GM18517 (cell line): ENCODE results near the gene GLIPR1.
A peak's percentile ranks its signal among the peaks of the same experiment; 100 is the strongest.
"Not testable (repeated sequence)": the region's sequence is repeated elsewhere in the genome, so short reads cannot be mapped to it uniquely, and the experiment has no call there.

Experiments
- ATAC-seq: cut with Tn5 transposase; IDR thresholded peaks from one replicate; pipeline ENCODE4 v1.9.1; 2021; ENCODE audit warnings: mild to moderate bottlenecking, moderate library complexity; ENCODE audit not compliant: unreplicated experiment

Gene GLIPR1

DNA sequence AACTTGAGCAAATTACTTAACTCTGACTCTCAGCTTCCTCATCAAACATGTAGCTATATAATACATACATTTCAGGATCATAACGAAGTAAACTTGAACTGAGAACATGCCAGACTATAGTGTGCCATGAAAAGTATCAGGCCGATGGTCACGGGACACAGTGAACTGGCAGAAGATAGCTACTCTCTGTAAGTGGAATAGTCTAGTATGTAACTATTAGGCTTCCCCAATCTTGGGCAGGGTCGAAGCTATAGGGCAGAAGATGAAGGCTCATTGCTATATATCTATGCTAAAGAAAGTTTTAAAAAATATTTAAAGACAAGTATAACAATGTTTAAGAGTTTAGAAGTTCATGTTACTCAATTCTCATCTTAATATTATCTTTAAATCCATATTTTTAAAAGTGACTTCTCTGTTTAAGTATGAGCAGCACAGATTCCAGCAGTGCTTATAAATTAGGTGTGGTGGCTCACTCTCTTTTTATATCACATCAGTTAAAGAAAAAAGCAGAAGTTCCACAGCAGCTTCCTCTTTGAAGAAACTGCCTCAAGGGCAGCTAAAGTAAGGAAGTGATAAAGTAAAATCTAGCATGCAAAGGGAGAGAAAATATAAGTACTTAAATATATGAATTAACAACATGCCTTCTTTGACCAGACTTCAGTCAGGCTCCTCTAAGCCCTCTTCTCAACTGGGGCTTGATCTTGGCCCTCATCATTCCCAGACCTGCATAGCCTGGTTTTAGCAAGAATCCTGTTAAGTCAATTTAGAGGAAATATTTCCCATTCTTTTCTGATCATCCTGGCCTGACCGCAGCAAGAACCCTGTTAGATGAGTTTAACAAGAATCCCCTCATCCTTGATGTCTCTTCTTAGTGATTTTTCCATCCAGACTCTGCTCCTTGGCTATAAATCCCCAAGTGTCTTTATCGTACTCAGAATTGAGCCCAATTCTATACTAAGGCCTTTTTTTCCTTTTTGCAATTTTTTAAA is 8.4 kb upstream of the GLIPR1 start:
- ATAC-seq = no peak

DNA sequence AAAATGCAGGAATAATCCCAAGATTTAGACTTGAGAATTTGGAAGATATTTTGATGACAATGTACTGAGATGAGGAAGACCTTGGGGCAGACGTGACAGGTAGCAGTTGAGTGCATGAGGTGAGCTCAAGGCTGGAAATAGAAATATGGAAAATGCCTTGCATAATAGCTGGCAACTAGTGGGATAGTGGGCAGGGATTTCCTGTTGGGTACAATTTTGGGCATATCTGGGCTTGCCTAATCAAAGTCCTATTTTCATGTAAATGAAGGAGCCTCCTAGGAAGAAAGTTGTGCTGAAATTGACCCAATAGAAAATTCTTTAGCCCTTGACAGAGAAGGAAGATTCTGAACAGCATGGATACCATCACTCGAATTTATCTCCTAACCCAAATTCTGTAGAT is 6.4 kb upstream of the GLIPR1 start:
- no peak for ATAC-seq

DNA sequence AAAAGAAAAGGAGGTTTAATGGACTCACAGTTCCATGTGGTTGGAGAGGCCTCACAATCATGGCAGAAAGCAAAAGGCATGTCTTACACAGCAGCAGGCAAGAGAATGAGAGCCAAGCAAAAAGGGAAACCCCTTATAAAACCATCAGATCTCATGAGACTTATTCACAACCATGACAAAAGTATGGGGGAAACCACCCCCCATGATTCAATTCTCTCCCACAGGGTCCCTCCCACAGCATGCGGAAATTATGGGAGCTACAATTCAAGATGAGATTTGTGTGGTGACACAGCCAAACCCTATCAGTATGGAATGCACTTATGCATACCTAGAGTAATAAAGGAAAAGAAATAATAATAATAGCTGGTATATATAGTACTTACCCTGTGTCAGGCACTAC is 4.5 kb upstream of the GLIPR1 start:
- ATAC-seq = no peak

DNA sequence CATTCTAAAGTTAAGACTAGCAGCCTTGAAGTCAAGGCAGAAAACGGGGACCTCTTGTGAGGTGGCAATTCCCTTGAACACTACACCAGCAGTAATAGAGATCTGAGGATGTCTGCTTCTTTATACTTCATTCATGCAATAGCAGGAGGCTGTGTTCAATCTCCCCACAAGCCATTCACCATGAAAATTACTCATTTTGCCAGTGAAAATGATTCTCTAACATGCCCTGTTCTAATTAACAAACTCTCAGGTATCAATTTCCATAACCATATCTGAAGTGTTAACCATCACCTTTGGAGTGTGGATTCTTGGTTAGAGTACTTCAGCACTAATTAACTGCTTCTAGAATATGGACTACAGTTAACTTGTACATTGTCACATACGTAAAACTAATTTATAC is 3.4 kb upstream of the GLIPR1 start:
- no peak for ATAC-seq

DNA sequence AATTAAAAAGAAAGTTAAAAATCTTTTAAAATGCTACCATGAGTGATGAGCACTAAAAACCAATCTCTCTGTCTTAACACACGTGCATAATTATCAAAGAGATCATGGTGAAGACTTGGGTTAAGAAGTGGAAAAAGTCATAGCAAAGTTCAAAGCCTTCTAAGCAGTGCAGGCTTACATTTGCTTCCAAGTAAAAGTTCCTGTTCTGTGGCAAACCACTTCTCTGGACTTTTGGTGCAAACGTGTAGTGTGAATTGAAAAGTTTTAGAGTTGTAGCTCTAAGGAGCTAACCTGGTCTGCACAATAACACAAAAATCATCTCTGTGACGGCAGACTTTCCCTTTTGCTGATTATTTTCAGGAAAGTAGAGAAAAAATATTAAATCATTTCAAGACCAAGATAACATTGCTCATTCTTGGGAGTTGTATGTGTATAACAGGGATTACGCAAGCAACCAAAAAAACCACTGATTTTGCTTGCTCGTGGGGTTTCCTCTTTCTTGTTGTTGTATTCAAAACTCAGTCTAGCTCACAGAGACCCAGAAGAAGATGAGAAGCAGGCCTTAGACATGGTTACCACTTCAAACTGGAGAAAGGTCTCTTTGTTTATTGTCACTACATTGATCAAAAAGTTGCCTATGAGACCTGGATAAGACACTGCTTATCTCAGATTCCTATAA is 2.3 kb upstream of the GLIPR1 start:
- no peak for ATAC-seq

DNA sequence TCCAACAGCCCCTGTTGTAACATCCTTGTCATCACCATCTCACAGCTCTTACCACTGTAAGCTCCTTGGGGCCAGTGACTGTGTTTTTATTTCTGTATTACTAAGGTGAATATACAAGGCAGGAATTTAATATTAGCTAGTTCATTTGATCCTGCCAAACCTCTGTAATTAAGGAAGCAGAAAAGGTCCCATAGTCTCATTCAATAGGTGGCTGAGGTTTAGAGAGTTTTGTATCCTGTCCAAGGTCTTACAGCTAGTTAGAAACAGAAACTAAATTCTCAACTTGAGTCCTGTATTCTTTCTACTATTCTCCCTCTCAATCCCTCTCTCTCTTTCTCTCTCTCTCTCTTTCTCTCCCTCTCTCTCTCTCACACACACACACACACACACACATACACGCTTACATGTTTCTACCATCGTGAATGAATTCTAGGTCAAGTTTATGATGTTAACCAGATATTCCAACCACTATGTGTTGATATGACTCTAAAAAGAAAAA is 543 bp upstream of the GLIPR1 start:
- ATAC-seq = peak; percentile 43

DNA sequence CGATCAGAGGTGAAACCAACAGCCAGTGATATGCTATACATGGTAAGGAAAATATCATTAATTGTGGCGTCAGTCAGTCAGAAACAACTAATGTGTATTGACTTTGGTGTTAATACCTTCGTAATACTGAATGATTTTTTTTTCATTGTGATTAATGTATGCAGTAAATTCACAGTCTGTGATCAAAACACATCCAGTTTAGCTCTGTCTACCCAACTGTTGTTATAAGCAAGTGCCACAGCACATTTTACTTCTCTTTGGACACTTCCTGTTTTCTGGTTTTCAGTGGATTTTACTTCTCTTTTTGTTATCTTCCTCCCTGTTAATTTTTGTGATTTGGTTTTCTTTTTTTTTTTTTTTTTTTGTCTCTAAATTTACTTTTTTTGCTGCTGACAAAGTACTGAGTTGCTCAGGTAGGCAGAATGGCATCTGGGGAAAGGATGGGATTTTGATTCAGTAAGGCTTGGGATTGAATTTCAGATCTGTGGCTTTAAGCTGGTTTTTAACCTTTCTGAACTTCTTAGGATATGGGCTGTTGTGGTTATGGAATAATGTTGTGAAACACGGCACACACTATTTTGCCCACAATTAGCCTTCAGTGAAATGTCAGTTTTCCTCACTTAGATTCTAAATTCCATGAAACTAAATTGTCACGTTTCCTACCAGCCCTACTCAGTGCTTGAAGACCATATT is 604 bp downstream of the GLIPR1 start:
- peak; percentile 25 for ATAC-seq

DNA sequence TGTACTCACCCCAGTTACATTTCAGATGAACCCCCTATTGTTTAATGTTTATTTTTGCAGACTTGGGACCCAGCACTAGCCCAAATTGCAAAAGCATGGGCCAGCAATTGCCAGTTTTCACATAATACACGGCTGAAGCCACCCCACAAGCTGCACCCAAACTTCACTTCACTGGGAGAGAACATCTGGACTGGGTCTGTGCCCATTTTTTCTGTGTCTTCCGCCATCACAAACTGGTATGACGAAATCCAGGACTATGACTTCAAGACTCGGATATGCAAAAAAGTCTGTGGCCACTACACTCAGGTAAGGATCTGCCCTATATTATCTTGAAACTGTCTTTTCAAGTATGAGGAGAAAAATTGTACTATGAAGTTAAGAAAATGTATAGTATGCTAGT is 1.2 kb downstream of the GLIPR1 start:
- ATAC-seq = no peak

DNA sequence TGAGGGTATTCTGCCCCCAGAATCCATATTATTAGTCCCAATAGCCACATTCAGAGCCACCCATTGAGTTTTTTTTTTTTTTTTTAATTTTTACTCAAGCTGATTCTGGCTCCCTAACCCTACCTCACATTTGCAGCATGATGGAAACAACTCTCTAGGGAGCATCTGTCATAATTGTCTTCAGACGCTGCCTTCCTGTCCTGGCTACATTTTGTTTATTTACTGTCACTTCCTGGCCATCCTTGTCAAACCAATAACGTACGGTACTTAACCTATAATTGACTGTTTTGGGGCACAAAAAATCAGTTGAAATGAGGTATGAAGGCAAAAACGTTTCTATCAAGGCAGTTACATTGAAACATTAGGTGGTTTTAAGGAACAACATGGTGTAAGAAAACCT is 2.1 kb downstream of the GLIPR1 start:
- ATAC-seq = peak; percentile 27

DNA sequence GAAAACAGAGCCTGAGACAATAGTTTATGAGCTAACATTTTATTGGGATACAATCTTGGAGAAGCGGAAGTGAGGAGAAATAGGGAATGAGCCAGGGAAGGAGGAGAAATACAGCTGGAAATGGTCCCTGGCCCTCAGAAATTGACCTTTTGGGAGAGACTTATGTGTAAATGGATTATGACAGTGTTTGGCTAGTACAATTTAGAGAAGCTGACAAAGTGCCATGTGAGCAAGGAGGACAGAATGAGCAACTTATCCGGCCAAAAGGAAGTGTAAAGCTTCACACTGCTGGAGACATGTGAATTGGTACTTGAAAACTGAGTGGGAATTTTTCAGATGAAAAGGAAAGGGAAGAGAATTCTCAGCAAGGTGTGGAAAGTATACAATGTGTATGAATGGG is 2.9 kb downstream of the GLIPR1 start:
- ATAC-seq = no peak

DNA sequence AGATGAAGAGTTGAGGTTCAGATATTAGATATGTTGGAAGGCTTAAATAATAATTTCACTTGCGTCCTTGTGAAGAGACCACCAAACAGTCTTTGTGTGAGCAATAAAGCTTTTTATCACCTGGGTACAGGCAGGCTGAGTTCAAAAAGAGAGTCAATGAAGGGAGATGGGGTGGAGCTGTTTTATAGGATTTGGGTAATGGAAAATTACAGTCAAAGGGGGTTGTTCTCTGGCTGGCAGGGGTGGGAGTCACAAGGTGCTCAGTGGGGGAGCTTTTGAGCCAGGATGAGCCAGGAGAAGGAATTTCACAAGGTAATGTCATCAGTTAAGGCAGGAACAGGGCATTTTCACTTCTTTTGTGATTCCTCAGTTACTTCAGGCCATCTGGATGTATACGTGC is 3.9 kb downstream of the GLIPR1 start:
- ATAC-seq = not testable (repeated sequence)

DNA sequence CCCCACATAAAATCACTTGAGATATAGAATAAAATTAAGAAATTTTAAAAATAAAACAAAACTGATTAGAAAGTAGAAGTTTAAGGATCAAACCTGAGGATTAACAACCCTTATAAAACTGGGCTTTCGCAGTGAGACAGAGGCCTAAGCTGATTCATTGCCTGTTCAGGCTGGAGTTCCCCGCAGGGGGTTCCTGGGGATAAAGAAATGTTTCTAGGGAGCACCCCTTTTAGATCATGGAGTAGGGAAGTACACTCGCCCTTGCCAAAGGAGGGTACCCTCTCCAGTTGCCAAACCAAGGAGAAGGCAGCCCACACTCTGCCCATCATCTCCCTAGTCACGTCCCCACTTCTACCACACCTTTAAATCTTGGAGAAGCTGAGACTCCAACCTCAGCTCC is 6.8 kb downstream of the GLIPR1 start:
- no peak for ATAC-seq

DNA sequence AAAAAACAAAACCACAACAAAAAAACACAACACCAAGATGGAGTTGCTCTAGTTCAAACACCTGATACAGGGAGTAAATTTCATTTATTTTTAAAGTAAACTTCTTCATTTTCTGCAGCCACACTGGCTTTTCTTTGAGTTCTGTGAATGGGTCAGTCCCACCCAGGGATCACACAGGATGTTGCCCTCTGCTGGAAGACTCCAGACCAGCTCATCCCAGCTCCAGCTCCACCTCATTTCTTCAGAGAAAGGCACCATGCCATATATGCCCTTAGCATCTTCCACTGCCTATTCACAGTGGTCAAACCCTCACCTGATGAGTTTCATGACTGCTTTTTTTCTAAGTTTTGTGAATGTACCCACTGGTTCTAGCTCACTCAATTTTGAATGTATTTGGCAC is 8.0 kb downstream of the GLIPR1 start:
- no peak for ATAC-seq

DNA sequence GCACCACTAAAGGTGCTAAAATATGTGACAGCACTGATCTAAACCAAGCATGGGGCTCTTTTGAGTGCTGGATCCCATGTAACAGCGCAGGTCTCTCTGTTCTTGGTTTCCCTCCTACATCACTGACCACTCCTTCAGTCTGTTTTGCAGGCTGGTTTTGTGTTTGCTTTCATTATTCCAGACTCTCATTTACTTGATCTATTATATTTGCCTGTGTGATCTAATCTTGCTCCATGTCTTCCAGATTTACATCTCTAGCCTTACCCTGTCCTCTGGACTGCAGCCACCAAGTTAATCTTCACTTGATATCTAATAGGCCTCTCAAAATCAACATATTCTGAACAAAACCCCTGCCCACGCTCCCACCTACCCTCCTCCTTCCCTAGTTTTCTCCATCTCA is 8.6 kb downstream of the GLIPR1 start:
- ATAC-seq = no peak

DNA sequence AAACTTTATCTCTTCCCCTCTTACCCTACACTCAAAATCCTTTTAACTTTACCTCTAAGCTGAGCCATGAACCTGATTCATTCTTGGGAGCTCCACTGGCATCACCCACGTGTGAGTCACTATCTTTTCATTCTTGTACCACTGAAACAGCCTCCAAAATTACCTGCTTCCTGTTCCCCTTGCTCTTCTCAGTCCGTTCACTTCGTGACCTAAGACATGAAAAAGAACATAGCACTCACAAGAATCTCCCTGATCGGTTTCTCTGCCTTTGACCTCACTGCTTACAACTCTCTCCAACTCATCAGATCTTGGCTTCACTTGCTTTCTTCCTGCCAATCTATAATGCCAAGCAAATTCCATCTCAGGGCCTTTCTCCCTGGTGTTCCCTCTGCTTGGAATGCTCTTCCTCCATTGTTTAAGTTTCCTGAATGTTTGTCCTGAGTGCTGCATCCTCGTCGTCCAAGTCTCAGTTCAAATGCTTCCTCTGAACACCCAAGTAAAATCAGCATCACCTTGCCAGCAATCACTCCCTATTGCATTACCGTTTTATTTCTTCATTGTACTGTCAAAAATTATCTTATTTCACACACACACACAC is 9.2 kb downstream of the GLIPR1 start:
- no peak for ATAC-seq

DNA sequence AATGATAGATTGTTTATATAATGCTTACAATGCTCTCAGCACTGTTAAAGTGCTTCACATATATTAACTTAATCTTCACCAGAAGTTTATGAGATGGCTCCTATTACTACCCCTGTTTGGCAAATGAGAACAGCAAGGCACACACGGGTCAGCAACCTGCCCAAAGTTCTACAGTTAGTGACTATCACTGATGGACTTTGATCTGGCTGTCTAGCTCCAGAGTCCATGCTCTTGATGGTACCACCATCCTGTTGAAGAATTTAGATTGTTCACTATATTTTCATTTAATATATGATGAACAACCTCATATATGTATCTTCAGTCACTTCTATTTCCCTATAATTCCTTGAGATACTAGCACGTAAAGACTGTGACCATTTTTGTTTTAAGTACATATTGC is 10.6 kb downstream of the GLIPR1 start:
- no peak for ATAC-seq

DNA sequence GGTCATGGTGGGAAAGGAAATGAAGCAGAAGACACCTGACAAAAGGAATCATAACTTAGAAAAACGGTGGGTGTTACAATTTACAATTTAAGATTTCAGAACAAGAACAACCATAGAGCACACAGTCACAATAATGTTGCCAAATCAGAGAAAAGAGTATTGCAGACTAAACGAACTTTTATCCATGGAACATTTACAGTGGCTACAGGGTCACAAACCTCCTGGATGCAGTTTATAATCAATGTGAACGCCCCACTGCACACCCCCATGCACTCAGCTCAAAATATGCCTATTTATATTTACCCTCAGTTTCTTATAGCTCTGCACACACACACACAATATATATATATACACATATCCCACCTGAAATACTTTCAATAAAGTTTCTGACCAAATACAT is 22.9 kb downstream of the GLIPR1 start:
- ATAC-seq = no peak

DNA sequence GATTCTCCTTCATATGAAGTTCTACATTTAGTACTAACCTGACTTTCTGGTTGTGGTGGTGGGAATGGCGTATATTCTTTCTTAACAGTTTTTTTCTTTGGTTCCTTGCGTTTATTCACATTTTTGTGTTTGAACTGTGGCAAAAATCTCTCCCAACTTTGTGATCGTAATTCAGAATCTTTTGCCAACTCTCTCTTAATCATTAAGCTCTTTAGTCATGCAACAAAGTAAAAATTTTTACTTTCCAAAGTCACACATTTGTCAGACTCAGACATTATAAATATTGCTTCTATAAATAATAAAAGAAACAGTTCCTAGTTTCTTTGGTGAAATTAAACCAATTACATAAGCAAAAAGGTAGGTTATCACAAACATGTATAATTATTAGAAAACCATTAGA is 23.3 kb downstream of the GLIPR1 start:
- no peak for ATAC-seq

DNA sequence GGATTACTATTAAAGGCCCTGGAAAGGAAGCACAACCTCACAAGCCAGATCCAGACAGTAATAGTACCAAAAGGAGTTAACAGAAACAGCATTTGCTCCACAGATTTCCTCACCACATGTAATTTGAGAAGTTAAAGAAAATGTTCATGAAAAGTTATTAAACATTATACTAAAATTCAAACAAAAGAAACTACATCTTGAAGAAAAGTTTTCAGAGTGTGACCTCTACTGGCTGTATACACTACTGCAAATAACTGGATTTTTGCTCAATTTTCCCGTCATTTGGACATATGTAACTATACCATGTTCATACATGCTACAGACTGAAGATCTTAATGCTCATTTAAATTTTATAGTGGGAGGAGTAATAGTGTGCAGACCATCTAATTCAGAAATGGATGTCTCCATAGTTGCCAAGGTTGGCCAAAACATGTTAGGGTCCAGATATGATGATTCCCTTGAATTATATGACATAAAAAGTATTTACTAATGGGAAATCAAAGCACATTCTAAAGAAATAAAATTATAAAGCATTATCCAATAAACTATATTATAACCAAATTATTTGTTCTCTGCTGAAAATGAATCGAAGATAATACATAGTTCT is 25.3 kb downstream of the GLIPR1 start:
- ATAC-seq = peak; percentile 43

DNA sequence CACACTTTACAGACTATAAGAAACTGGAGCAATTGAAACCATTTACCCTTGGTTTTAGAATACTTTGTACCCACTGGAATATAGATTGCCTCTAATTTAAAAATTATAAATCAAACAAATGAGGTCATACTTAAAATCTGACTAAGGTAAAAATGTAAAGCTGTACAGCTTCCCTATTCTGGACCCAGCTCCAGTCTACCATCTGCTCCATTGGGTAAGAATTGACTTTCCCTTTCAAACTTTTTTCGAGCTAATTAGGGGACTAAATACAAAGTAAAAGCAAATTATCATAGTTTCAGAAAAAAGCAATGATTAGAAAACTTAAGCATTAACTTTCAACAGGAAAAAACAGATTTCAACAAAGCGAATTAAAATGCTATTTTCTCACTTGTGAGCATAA is 26.5 kb downstream of the GLIPR1 start:
- ATAC-seq = no peak

DNA sequence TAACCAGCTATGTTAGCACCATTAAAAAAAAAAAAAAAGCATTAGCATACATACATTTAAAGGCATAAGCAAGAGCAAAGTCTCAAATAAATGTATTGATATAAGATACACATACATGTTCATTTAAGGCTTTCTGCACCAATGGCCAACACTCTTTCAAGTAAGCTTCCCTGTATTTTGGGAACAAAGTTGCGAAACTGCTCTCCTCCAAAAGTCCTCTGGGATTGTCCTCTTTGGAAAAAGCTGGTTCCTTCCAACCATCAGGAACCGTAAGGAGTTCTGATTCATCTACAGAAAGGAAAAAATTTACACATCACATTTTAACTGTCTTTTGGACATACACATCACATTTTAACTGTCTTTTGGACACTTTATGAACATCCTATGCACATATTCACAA is 27.6 kb downstream of the GLIPR1 start:
- no peak for ATAC-seq
